T1000 (cell line): Measurements from ENCODE around the gene CABLES1.
"Not testable (repeated sequence)": the region's sequence is repeated elsewhere in the genome, so short reads cannot be mapped to it uniquely, and the experiment has no call there.

Source experiments
- DNase-seq: peaks from one replicate; lab custom pipeline; 2025; ENCODE audit warnings: mixed read lengths; lab: John Stamatoyannopoulos, UW

Gene CABLES1

GRCh38 chr18:23266717-23267446 lies 131.6 kb downstream of the CABLES1 start:
- DNase-seq = no peak

DNA sequence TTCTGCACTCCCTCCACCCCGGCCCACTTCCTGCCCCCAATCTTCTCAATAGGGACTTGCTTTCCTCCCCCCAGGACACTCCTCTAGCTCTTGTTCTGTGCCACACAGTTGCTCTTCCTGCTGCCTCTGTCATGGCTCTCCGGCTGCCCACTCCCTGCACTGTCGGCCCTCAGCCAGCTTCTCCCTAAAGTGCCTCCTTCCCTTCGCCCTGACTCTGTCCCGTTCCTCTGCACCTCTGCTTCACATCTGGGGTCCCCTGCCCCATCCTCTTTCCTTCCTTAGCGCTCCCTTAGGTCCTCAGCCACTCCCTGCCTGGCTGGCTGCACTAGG lies 132.1 kb downstream of the CABLES1 start:
- DNase-seq = no peak

DNA sequence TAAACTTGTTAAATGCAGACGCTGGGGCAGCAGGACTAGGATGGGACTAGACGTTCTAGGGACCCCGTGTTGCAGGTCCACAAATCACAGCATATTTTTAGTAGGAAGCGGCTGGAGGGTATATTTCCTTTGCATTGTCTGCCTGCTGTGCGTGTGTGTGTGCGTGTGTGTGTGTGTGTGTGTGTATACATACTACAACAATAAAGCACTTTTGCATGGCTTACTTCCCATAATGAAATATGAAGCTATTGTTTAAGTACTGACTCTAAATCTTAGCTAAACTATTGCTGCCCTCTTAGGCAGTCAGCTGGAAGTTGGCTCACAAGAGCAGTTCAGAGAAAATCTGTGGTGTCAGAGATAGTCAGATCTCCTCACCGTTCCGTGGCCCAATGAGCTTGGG lies 133.4 kb downstream of the CABLES1 start:
- no peak for DNase-seq

DNA sequence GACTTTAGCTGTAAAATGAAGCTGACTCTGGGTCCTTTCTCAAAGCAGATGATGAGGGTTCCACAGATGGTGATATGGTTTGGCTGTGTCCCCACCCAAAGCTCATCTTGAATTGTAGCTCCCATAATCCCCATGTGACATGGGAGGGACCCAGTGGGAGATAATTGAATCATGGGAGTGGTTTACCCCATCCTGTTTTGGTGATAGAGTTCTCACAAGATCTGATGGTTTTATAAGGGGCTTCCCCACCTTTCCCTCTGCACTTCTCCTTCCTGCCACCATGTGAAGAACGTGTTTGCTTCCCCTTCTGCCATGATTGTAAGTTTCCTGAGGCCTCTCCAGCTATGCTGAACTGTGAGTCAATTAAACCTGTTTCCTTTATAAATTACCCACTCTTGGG lies 133.8 kb downstream of the CABLES1 start:
- not testable (repeated sequence) for DNase-seq

GRCh38 chr18:23269928-23270327 lies 134.6 kb downstream of the CABLES1 start:
- no peak for DNase-seq

GRCh38 chr18:23270986-23271680 lies 135.8 kb downstream of the CABLES1 start:
- no peak for DNase-seq

GRCh38 chr18:23272498-23273232 lies 137.4 kb downstream of the CABLES1 start:
- no peak for DNase-seq

- DNase-seq = no peak
Observed at GRCh38 chr18:23273443-23273966, 138.2 kb downstream of the CABLES1 start.

DNA sequence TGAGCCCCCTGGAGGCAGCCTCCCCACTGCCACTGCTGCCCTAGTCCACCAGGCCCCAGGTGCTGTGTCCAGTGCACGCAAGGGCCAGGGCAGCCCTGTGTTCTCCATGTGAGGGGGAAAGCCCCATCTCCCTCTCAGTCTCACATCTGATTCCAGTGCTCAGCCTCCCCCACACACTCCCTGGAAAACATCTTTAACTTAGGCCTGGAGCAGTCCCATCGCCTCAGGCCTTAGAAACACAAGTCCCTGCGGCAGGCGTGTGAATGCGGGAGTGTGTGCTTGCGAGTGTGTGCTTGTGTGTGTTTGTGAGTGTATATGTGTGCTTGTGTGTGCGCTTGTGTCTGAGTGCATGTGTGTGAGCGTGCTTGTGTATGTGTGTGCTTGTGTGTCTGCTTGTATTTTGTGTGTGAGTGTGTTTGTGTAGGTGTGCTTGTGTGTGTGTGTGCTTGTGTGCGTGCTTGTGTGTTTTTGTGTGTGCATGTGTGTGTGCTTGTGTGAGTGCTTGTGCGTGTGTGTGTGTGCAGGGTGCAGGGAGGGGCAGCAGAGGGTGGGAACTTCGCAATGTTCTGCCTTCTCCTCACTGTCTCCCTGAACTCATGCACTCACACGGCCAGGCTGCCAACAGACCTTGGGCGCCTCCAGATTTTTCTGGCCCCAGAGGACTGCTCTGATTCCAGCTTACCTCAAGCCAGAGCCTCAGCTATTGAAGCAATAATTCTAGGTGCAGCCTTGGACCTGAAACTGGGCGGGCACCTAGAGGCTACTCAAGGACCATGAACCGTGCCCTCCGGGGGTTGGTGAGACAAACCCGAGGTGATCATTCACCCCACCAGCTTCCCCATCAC lies 139.6 kb downstream of the CABLES1 start:
- no peak for DNase-seq

GRCh38 chr18:23276451-23276850 lies 141.2 kb downstream of the CABLES1 start:
- no peak for DNase-seq

DNA sequence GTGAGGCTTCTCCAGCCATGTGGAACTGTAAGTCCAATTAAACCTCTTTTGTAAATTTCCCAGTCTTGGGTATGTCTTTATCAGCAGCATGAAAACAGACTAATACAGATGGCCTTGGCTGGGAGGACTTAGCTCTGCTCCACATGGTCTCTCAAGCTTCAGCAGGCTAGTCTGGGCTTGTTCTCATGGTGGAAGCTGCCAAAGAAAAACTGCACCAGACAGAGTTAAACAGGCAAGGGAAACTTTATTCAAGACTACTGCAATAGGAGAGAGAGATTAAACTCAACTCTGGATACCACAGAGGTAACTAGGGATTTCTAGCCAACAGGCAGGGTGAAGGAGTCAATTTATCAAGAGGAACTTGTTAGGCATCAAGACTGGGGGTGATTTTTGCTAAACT lies 142.1 kb downstream of the CABLES1 start:
- no peak for DNase-seq

DNA sequence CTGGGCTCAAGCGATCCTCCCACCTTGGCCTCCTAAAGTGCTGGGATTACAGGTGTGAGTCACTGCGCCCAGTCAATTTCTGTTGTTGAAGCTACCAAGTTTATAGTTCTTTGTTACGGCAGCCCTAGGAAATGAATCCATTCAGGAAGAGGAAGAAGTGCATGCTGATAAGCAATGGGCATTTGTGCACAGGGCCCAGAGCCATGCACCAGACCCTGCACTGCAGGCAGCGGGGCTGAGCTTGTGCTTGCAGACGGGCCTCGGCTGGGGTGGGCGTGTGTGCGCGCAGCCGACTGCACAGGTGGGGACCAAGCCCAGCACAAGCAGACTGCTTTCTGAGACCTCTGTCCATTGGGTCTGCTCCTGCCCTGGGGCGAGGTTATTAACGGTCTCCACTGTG lies 144.6 kb downstream of the CABLES1 start:
- DNase-seq = no peak

DNA sequence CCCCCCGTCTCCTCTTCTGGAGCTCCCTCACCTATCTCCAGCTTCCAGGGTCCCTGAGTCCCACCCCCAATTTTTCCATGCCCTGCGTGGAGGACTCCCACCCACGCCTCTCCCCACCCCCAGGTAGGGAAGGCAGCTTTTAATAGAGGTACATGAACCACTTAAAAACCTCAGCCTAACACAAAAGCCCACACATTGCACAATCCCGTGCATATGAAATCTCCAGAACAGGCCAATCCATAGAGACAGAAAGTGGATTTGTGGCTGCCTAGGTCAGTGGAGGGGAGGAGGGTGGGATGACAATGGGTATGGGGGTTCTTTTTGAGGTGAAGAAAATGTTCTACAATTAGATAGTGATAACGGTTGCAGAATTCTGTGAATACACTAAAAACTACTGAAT lies 145.6 kb downstream of the CABLES1 start:
- no peak for DNase-seq

DNA sequence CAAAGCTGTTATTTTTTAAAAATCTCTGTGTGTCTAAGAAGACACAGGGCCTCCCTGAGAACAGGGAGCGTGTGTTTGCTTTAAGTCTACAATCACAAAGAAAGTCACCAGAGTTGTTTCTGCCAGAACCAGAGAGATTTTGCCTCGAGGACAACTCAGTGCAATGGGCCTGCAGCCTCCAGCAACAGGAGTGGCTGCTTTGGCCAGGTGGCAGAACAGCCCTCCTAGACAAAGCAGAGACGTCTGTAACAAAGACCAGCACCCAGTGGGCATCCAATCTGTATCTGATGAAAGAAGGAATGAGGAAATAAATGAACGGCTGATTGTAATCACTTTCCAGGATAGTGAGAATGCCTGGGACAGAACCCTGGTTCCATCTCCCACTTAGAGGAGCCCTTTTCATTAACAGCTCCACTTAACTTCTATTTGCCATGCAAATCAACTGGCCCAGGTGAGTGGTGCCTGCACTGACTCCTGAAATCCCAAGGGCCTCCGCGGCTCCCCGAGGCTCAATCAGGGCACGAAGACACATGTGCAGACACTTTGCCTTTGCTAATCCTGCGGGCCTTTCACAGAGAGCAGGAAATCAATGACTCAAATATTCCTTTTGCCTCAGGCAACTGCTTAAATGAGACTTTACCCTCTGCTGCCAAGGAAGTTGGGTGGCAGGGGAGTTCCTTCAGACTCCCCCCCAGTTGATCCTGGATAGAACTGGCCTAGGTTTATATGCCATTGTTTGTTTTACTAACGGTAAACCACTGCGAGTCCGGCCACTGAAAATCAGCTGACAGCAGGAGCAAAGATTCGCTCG lies 146.5 kb downstream of the CABLES1 start:
- peak; percentile 78 for DNase-seq

GRCh38 chr18:23282437-23282781 lies 147.1 kb downstream of the CABLES1 start:
- no peak for DNase-seq

GRCh38 chr18:23283916-23284430 lies 148.7 kb downstream of the CABLES1 start:
- peak; percentile 66 for DNase-seq

- DNase-seq = no peak
Observed at GRCh38 chr18:23284629-23285028, 149.3 kb downstream of the CABLES1 start.

DNA sequence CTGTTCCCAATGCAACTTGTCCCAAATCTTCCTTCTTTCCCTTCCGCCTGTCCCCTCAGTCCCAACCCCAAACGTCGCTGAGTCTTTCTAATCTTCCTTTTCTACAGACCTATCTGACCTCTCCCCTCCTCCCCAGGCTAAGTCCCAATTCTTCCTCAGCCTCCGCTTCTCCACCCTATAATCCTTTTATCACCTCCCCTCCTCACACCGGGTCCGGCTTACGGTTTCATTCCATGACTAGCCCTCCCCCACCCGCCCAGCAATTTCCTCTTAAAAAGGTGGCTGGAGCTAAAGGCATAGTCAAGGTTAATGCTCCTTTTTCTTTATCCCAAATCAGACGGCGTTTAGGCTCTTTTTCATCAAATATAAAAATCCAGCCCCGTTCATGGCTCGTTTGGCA lies 150.3 kb downstream of the CABLES1 start:
- not testable (repeated sequence) for DNase-seq

GRCh38 chr18:23291456-23292205 lies 156.3 kb downstream of the CABLES1 start:
- DNase-seq = no peak

DNA sequence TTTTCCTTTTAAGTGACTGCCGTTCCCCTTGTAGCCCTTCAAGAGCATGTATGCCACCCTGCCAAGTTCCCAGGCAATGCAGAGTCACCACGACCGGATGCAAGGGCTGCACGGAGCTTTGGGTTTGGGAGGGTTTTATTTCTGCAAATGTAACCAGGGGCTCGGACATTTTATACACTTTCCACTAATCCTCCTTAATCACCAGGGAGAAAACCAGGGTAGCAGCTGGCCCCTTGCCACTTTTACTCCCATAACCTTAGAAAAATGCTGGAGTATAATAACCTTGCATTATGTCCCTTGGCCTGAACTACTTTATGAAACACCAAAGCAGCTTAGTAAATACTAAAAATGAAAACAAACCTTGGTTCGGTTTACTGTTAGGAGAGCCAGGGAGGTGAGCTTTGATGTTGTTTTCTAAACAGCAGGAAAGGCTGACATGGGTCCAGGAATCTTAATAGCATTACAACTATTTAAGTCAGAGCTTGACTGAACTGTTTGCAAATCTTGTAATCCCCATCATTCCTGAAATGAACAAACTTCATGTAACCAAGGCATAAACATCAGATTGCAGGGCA lies 165.0 kb downstream of the CABLES1 start:
- DNase-seq = no peak
